GM12875 (cell line): ENCODE data around the gene LY9.
A peak's percentile ranks its signal among the peaks of the same experiment; 100 is the strongest.

ENCODE experiments used
- H3K4me3 ChIP-seq: one replicate; pipeline ENCODE4 v1.5.1; 2011; ENCODE audit warnings: low read depth, low read length, control low read depth
- TF ChIP-seq, protein P1 (sequence below): IDR thresholded peaks from 2 replicates; pipeline ENCODE4 v1.5.1; 2011; ENCODE audit warnings: low read depth, mild to moderate bottlenecking, control low read depth, inconsistent platforms, low read length, moderate library complexity, borderline replicate concordance; ENCODE audit not compliant: insufficient read depth

Gene LY9

DNA sequence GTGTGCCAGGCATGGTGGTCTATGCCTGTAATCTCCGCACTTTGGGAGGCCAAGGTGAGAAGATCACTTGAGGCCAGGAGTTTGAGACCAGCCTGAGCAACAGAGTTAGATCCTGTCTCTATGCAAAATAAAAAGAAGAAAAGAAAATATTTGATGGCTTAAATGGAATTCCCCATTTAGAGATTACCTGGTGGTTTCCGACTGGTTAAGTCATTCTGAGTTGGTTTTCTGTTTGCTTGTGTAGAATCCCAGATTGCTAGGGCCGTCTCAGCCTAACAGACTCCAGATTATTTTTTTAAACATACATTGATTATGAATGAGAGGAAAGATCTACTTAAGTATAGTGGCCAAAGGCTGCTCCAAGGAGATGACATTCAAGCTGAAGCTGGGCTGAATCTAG lies 22.9 kb upstream of the LY9 start:
- TF ChIP-seq, protein P1, sequence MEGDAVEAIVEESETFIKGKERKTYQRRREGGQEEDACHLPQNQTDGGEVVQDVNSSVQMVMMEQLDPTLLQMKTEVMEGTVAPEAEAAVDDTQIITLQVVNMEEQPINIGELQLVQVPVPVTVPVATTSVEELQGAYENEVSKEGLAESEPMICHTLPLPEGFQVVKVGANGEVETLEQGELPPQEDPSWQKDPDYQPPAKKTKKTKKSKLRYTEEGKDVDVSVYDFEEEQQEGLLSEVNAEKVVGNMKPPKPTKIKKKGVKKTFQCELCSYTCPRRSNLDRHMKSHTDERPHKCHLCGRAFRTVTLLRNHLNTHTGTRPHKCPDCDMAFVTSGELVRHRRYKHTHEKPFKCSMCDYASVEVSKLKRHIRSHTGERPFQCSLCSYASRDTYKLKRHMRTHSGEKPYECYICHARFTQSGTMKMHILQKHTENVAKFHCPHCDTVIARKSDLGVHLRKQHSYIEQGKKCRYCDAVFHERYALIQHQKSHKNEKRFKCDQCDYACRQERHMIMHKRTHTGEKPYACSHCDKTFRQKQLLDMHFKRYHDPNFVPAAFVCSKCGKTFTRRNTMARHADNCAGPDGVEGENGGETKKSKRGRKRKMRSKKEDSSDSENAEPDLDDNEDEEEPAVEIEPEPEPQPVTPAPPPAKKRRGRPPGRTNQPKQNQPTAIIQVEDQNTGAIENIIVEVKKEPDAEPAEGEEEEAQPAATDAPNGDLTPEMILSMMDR, result no peak
- no peak overlapping the region for H3K4me3 ChIP-seq

DNA sequence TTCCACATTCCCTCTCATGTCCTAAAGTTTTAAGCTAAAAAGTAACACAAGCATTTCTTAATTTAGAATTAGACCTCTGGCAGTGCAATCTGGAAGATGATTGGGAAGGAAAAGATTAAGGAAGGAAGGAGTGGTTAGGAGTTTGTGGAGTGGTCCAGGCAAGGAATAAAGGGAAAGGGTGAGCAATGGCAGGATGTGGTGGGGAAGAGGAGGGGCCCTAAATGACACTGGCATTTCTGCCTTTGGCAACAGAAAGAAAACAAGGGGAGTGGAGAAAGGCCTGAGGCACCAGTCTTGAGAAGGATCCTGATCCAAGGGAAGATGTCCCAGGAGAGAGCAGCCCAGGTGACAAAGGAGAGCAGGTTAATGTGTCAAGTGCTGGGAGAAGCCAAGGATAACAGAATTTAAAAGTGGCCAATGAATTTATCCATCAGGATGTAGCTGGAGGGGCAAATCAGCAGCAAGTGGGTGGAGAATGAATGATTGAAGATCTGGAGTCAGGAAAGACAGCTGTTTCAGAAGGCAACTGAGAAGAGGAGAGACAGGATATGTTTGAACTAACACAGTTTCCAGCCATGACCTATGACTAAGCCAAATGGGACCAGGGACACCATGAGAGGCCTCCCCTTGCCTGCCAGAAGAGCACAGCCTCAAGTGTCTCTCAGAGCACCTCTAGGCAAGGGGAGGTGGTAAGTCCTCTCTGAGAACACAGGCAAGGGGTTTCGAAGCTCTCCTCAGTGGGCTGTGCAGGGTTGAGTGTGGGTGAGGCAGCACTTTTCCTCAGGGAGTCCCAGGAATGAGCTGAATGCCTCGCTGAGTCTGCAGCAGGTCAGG lies 20.9 kb upstream of the LY9 start:
- TF ChIP-seq, protein P1, result no peak
- H3K4me3 ChIP-seq, result no peak overlapping the region

DNA sequence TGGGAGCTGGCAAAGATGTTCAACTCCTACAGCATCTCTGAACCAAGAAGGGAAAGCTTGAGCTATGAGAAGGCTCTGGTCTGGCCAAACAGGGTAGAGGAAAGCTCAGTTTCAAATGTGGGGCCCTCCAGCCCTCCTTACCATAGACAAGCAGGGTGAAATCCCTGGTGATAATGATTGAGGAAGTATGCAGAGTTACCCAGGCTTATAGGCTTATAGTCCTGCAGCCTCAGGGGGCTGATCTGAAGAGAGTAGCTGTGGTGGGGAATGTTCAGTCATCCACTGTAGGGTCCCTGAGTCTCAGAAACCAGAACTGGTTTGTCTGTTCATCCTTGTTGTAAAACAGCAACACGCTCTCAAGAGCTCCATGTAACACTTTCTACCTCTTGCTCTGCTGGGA lies 19.8 kb upstream of the LY9 start:
- TF ChIP-seq, protein P1, result no peak

DNA sequence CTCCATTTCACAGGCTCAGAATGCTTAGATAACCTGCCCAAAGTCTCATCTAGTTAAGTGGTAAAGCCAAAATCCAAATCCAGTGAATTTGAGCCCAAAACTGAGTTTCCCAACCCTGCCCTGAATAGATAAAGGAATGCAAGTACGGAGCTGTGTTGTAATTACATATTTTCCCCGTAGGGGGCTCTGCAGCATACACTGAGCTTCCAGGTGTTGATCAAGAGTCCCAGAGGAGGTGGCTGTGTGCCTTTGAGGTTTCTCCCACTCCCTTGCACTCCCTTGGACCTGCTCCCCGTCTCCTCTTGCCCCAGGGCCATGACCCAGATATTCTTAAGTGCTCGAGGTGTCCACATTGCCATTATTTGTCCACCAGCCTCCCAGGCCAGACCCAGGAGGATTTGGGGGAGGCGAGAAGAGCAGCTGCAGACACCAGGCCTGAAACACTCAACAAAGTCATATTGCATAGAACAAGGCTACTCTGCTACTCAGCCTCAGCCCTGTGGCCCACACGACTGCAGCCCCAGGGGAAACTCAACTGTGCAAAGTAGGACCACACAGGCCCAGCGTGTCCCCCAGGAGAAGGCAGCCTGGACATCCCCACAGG lies 18.4 kb upstream of the LY9 start:
- no peak overlapping the region for H3K4me3 ChIP-seq
- TF ChIP-seq, protein P1, result peak; percentile 78

More for the DNA sequence above, 19.8 kb upstream of the LY9 start:
- no peak overlapping the region for H3K4me3 ChIP-seq

DNA sequence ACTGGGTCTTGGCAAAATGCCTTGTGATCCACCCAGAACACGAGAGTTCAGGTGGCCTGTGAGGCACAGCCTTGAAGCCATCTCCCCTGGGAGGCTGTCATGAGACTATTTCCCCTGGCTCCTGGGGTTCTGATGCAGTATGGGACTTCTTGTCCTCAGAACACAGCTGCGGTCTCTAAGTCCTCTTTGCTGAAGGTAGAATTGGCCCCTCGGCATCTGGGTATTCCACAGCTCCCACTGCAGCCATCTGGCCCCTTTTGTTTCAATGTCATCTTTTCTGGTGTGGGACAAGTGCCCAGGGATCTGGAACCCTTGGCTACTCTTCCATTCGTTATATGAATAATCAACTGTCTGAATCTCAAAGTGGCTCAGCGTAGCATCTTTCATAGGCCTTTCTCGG lies 17.0 kb upstream of the LY9 start:
- TF ChIP-seq, protein P1, result no peak
- no peak overlapping the region for H3K4me3 ChIP-seq

DNA sequence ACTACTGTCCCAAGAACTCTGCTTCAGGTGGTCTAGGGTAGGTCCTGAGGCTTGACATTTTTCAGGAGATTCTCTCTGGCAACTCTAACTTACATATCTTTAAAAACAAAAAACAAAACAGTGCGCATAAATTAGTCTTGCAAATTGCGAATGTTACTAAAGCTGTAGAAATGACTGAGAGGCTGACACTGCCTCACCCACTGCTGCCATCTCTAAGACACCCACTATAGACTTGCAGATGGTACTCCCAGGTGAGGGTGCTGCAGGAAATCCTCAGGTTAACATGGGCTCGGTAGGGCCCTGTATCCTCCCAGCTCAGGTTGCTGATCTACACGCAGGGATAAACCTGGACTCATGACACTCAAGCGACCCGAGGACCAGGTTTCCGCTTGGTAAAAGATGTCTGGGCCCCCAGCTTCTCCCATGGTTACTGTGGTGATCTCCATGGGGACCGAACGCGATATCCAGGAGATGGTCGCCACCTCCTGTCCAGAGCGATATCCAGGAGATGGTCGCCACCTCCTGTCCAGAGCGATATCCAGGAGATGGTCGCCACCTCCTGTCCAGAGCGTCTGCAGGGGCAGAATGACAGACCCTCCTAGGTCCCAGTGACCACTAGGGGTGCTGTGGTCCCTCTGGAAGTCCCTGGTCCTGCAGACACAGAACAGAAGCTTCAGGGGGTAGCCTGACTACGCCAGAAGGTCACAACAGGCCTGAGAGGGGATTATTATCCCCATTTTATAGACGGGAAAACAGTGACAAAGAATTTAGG lies 16.2 kb upstream of the LY9 start:
- TF ChIP-seq, protein P1, result peak; percentile 82
- H3K4me3 ChIP-seq, result no peak overlapping the region
